ENCODE data around the gene CHCHD6.
A peak's percentile ranks its signal among the peaks of the same experiment; 100 is the strongest.

The CHCHD6 gene

DNA sequence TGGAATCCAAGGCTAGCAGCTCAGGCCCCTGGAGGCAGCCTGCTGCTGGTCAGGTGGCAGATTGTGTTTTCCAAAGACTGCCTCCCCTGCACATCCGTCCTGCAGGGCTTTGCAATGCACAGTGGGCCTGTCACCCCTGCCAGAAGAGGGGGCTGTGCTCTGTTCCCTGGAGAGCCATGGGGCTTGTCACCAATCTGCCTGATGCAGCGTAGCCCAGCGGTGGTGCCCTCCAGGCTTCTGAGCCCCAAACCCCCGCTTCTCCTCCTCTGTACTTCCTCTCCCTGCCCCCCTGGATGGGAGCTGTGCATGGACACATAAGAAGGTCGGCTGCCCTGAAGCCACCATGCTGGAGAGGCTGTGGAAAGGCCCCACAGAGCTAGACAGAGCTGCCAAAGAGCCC, 268.8 kb downstream of the CHCHD6 start:
- DNase-seq (ENCODE audit: low spot score), result no peak

- DNase-seq (ENCODE audit: low spot score), result no peak
Observed at GRCh38 chr3:126973814-126974213, 269.8 kb downstream of the CHCHD6 start.

- DNase-seq (ENCODE audit: low spot score), result no peak
Observed at GRCh38 chr3:126974756-126975155, 270.7 kb downstream of the CHCHD6 start.

DNA sequence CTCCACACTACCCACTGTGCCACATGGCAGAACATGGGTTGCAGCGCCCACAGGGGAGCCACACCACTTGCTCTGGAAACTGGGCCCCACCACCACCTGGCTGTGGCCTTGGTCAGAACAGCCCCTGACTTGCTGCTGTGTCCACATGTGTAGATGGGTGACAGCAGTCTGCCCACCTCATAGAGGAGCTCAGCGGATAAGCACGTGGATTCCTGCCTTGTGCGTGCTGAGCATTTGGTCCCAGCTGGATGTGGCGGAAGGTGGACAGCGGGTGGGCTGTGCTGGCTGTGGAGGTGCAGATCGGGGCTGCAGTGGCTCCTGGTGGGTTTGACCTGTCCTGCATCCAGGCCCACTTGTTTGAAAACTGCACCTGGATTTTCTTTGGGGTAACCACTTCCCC, 272.9 kb downstream of the CHCHD6 start:
- no peak for DNase-seq (ENCODE audit: low spot score)

DNA sequence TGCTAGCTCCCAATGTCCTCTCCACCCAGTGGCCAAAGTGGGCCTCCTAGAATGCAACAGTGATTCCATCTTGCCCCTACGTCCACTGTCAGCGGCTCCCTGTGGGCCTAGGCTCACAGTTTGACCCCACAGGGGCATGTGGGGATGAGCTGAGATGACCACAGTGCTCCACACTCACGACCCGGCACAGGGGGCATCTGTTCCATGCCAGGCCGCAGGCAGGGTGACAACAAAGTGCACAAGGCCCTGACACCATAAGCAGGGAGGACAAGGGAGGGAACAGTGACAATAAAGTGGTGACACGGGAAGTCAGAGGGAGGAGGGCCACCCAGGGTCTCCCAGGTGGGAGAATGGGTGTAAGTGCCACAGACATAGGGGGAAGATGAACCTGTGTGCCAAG, 273.8 kb downstream of the CHCHD6 start:
- no peak for DNase-seq (ENCODE audit: low spot score)

DNA sequence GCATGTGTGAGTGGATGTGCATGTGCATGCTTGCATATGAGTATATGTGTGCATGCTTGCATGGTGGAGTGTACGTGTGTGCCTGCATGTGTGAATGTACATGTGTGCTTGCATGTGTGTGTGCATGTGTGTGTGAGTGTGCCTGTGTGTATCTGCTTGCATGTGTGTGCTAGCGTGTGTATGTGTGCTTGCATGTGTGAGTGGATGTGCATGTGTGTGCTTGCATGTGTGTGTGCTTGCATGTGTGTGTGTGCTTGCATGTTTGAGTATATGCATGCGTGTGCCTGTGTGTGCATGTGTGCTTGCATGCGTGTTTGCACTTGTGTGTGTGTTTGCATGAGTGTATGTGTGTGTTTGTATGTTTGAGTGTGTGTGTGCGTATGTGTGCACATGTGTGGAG, 274.3 kb downstream of the CHCHD6 start:
- no peak for DNase-seq (ENCODE audit: low spot score)

DNA sequence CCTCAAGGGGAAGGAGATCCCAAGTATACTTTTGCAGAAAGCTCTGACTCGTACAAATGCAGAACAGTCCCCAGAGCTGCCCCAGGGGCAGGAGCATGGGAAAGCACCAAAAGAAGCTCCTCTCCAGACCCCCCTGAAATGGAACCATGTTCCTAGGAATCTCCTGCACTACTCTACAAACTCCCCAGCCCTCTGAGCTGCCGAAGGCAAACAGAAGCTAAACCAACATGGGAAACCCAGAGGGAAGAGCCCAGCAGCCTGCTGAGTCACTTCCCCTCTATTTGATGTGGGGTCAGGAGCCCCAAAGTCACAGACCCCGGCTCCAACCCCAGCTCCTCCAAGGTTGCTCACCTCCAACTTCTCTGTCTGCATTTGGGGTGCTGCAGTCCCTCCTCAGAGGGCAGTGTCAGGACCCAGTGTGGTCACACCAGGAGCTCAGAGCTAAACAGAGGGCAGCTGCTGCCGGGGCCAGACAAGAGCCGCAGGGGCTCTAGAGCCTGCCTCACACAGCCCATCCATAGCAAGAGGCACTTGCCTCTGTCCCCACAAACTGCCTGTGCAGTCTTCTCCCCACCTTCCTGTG, 275.1 kb downstream of the CHCHD6 start:
- DNase-seq (ENCODE audit: low spot score), result no peak

- peak; percentile 28 for DNase-seq (ENCODE audit: low spot score)
Observed at GRCh38 chr3:126980266-126980811, 276.3 kb downstream of the CHCHD6 start.

- no peak for DNase-seq (ENCODE audit: low spot score)
Observed at GRCh38 chr3:126982126-126982470, 278.1 kb downstream of the CHCHD6 start.

GRCh38 chr3:126982471-126983175, 278.6 kb downstream of the CHCHD6 start, which contains the start of gene PLXNA1:
Gene PLXNA1, plus strand, starts transcription at chr3:126983115. Its CDS starts 5,479 bp downstream, at chr3:126988594.
- peak; percentile 78 for DNase-seq (ENCODE audit: low spot score)

- no peak for DNase-seq (ENCODE audit: low spot score)
Observed at GRCh38 chr3:126983276-126983652, 279.2 kb downstream of the CHCHD6 start.

- peak; percentile 59 for DNase-seq (ENCODE audit: low spot score)
Observed at GRCh38 chr3:126983653-126984390, 279.8 kb downstream of the CHCHD6 start.

DNA sequence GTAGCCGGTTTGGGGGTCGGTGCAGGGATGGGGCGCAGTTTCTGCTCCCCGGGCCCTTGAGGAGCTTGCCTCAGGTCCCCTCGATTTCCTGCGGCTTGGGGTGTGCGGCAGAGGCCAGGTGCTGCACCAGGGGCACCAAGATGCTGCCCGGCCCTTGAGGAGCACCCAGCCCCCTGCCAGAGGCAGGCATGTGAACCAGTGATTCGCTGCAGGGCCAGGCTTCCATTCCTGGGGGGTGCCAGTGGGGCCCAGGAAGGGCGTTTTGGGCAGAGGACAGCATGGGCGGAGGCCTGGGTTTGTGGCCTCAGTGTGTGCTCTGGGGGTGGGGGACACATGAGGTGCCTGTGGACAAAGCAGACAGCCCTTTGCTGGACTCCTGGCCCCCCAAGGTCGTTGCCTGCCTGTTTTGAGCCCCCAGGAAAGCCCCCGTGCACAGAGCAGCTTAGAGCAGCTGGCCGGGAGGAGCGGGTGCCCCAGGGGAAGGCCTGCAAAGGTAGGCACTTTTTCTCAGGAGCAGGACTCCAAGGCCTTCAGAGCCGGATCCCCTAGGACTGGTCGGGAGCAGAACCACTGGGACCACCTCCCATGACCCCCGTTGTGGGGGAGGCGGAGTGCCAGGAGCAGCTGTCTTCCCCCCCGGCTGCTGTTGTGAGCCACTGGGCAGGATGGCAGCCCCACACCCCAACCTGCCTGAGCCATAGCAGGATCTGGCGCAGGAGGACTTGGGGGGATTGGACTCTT, 280.5 kb downstream of the CHCHD6 start:
- DNase-seq (ENCODE audit: low spot score), result peak; percentile 26

DNA sequence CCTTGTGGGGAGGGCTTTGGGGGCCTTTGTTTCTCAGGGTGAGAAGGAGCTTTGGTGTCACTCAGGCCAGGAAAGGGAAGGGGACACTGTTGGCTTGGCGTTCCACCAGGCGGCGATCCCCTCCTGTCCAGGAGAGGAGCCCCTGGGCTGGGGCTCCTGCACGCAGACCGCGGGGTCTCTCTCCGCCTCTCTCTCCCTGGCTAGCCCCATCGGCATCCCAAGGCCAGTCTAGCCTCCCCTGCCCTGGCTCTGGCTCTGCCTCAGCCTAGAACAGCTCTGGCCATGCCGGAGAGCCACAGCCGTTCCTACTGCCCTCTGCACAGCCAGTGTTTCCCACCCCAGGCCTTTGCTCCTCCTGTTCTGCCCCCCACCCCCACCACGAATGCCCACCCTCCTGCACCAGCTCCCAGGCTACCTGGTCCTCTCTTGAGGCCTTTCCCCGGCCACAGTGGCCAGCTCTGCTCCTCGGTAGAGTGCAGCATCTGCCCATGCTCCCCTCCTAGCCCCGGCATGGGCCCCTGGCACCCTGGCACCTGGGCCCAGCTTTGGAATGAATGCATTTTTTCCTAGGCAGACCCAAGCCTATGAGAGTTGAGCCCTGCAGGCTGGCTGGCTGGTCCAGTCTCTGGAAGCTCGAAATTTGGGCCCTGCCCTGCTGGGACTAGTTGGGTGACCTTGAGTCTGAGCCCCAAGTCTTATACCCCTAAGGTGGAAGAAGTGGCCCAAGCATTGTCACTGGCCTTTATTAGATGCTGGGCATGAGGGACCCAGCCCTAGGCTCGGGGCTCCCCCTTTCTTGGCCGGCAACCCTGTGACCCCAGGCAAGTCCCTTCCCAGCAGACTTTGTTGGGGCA, 281.3 kb downstream of the CHCHD6 start:
- DNase-seq (ENCODE audit: low spot score), result peak; percentile 64

DNA sequence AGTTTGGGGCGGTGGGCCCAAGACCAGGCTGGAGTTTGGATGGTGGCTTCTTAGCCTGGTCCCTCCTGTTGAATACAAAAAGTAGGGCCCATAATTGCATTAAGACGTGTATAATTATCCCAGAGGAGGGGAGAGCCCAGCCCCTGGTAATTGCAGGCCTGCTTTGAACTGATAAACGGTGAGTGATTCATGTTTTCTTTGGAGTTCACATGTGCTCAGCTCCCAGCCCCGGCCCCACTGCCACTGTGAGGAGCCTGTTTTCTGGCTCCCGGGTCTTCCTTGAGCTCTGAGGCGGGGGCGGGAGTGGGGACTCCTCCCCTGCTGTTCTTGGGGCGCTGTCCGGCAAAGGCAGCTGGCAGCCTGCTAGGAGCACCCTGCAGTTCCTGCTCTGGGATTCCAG, 282.0 kb downstream of the CHCHD6 start:
- peak; percentile 79 for DNase-seq (ENCODE audit: low spot score)

DNA sequence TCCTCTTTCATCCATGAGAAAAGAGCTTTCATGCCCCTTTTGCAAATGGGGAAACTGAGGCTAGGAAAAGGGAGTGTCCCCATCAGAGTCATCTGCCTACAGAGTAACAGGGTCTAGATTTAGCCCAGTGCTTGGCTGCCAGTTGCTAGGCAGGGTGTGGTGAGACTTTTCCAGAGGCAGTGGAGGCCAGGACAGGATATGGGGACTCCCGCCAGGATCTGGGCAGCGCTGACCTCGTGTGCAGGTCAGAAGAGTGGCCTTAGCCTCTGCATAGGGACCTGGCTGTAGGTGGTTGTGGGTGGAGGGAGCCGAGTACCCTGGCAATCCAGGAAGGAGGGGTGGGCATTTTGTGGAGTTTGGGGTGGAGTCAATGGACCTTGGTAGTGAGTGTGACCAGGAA, 283.1 kb downstream of the CHCHD6 start:
- no peak for DNase-seq (ENCODE audit: low spot score)

DNA sequence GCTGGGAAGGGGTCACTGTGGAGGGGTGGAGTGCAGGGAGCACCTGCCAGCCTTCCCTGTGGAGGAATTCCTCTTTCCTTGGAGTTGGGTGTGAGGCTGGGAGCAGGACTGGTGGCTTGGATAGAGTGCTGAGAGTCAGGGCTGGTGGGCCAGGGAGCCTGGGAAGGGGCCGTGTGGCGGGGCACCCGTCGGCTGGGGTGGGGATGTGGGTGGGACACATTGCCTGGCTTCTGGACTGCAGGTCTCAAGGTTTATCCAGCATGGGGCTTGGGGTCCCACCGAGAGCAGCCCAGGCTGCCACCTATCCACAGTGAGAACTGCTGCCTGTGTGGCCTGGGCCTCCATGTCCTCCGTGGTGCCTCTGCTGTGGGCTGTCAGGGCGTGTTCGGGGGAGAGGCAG, 283.6 kb downstream of the CHCHD6 start:
- no peak for DNase-seq (ENCODE audit: low spot score)

DNA sequence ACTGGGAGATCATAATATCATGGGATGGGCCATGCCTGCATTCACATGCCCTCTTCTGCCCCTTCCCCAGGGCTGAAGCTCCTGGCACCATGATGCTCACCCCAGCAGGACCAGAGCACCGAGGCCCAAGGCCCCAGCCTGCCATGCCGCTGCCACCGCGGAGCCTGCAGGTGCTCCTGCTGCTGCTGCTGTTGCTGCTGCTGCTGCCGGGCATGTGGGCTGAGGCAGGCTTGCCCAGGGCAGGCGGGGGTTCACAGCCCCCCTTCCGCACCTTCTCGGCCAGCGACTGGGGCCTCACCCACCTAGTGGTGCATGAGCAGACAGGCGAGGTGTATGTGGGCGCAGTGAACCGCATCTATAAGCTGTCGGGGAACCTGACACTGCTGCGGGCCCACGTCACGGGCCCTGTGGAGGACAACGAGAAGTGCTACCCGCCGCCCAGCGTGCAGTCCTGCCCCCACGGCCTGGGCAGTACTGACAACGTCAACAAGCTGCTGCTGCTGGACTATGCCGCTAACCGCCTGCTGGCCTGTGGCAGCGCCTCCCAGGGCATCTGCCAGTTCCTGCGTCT, 284.5 kb downstream of the CHCHD6 start:
- DNase-seq (ENCODE audit: low spot score), result no peak

DNA sequence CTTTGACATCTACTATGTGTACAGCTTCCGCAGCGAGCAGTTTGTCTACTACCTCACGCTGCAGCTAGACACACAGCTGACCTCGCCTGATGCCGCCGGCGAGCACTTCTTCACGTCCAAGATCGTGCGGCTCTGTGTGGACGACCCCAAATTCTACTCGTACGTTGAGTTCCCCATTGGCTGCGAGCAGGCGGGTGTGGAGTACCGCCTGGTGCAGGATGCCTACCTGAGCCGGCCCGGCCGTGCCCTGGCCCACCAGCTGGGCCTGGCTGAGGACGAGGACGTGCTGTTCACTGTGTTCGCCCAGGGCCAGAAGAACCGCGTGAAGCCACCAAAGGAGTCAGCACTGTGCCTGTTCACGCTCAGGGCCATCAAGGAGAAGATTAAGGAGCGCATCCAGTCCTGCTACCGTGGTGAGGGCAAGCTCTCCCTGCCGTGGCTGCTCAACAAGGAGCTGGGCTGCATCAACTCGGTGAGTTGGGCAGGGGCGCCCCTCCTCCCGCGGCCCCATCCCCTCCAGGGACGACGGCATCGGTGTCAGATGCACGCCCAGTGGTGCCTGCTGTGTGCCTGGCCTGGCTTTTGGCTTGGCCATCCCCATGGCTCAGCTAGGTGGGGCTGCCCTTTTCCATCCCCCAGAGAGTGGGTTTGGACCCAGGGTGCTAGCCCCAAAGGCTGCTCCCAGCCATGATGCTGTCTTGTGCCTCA, 285.4 kb downstream of the CHCHD6 start:
- DNase-seq (ENCODE audit: low spot score), result no peak
